HG02938 (cell line): ENCODE data around the gene RFFL.
"Not testable (repeated sequence)": the region's sequence is repeated elsewhere in the genome, so short reads cannot be mapped to it uniquely, and the experiment has no call there.

Source experiments
- ATAC-seq: cut with Tn5 transposase; IDR thresholded peaks from one replicate; pipeline ENCODE4 v1.9.1; 2021; ENCODE audit warnings: mild to moderate bottlenecking, moderate library complexity; ENCODE audit not compliant: unreplicated experiment

Gene RFFL

GRCh38 chr17:35010093-35010492, 53.4 kb downstream of the RFFL start:
- no peak for ATAC-seq

- no peak for ATAC-seq
Measured at GRCh38 chr17:35006961-35007360, 56.5 kb downstream of the RFFL start.

- no peak for ATAC-seq
Measured at GRCh38 chr17:35006345-35006744, 57.2 kb downstream of the RFFL start.

GRCh38 chr17:35003778-35004177, 59.7 kb downstream of the RFFL start:
- ATAC-seq, result no peak

- ATAC-seq, result no peak
Measured at GRCh38 chr17:35002876-35003551, 60.5 kb downstream of the RFFL start.

- ATAC-seq, result no peak
Measured at GRCh38 chr17:35001549-35001948, 62.0 kb downstream of the RFFL start.

- not testable (repeated sequence) for ATAC-seq
Measured at GRCh38 chr17:35000965-35001364, 62.5 kb downstream of the RFFL start.

GRCh38 chr17:34999456-34999855, 64.1 kb downstream of the RFFL start:
- ATAC-seq, result no peak

- no peak for ATAC-seq
Measured at GRCh38 chr17:34998205-34998604, 65.3 kb downstream of the RFFL start.

- ATAC-seq, result no peak
Measured at GRCh38 chr17:34997355-34997862, 66.1 kb downstream of the RFFL start.

- no peak for ATAC-seq
Measured at GRCh38 chr17:34996422-34997285, 66.9 kb downstream of the RFFL start.

GRCh38 chr17:34993031-34993430, 70.5 kb downstream of the RFFL start:
- ATAC-seq, result no peak

GRCh38 chr17:34991606-34992005, 71.9 kb downstream of the RFFL start:
- ATAC-seq, result no peak

GRCh38 chr17:34990921-34991365, 72.6 kb downstream of the RFFL start:
- no peak for ATAC-seq

- no peak for ATAC-seq
Measured at GRCh38 chr17:34989473-34989872, 74.0 kb downstream of the RFFL start.

GRCh38 chr17:34988644-34989043, 74.9 kb downstream of the RFFL start:
- ATAC-seq, result no peak

GRCh38 chr17:34987232-34987631, 76.3 kb downstream of the RFFL start:
- ATAC-seq, result no peak

GRCh38 chr17:34981538-34982241, 81.8 kb downstream of the RFFL start:
- no peak for ATAC-seq

- ATAC-seq, result peak; percentile 76
Measured at GRCh38 chr17:34980681-34981537, 82.6 kb downstream of the RFFL start.

GRCh38 chr17:34980353-34980680, 83.2 kb downstream of the RFFL start, which contains the start of gene LIG3:
Gene LIG3, plus strand, starts transcription at chr17:34980512. Its CDS starts 2,494 bp downstream, at chr17:34983006.
- peak; percentile 68 for ATAC-seq
